Upper lobe of left lung (tissue), 6 donors: ENCODE measurements around the gene SMOC2. TPM values are rescaled to one million over a fixed set of nuclear protein-coding genes. Genes with fewer than 3 reads are reported as not detected.

Experiments
- ATAC-seq, 2 donors: fragments of 200-7000 bp; cut with Tn5 transposase; one replicate each; pipeline ENCODE4 v1.9.1; 2022; ENCODE audit warnings: mild to moderate bottlenecking in 2 of 2, moderate library complexity in 2 of 2; ENCODE audit not compliant: low FRiP score in 2 of 2
- DNase-seq, 2 donors: peaks; one replicate each; pipeline ENCODE4 v3.0.0-alpha.2; 2019 to 2020
- H3K27ac ChIP-seq, 4 donors: fragments of 200-600 bp; sonication (generic); one replicate each; pipeline ENCODE4 v1.5.1; 2016 to 2019
- H3K27me3 ChIP-seq, 4 donors: fragments of 200-600 bp; sonication (generic); one replicate each; pipeline ENCODE4 v1.5.1; 2017 to 2019
- H3K36me3 ChIP-seq, 4 donors: fragments of 200-600 bp; sonication (generic); one replicate each; pipeline ENCODE4 v1.5.1; 2016 to 2019
- H3K4me1 ChIP-seq, 4 donors: fragments of 200-600 bp; sonication (generic); one replicate each; pipeline ENCODE4 v1.5.1; 2018 to 2019
- H3K4me3 ChIP-seq, 4 donors: fragments of 200-600 bp; sonication (generic); one replicate each; pipeline ENCODE4 v1.5.1; 2017 to 2019; ENCODE audit warnings: mild to moderate bottlenecking in 2 of 4, moderate library complexity in 1 of 4
- H3K9me3 ChIP-seq, 4 donors: fragments of 200-600 bp; sonication (generic); one replicate each; pipeline ENCODE4 v1.5.1; 2018 to 2019
- EP300 ChIP-seq, 4 donors: sonication (generic); formaldehyde crosslinking; IDR thresholded peaks; one replicate each; pipeline ENCODE4 v1.5.1; 2017; ENCODE audit warnings: antibody characterized with exemption in 4 of 4, control low read depth in 2 of 4
- POLR2A ChIP-seq, 4 donors: fragments of 450-650 bp; IDR thresholded peaks; one replicate each; pipeline ENCODE4 v1.5.1; 2016 to 2017; ENCODE audit warnings: antibody characterized with exemption in 4 of 4, mild to moderate bottlenecking in 2 of 4
- POLR2AphosphoS5 ChIP-seq, 2 donors: sonication (generic); formaldehyde crosslinking; IDR thresholded peaks; one replicate each; pipeline ENCODE4 v1.5.1; 2017; ENCODE audit warnings: antibody characterized with exemption in 2 of 2
- WGBS, 2 donors: methylation state at CpG; one replicate each; pipeline ENCODE4 v1.1.5; 2017 to 2018; 5-methylcytosine and 5-hydroxymethylcytosine counted together
- total RNA-seq, 6 donors: library from RNA; depleted of rRNA in 4 of 6; stranded (reverse); fragments of >200 nt in 4 of 6; gene quantifications; one replicate each; pipeline versions ENCODE4 v1.1.0 to v1.2.1, GENCODE V29; 2016 to 2021
- TF ChIP-seq, protein P1 (sequence below), 6 experiments: fragments of 450-650 bp in 4 of 6; fragments of 200-600 bp in 2 of 6; sonication (generic) in 2 of 6; IDR thresholded peaks; one replicate each; pipeline ENCODE4 v1.5.1; 2016 to 2019; ENCODE audit warnings: antibody characterized with exemption in 6 of 6
- donor health status: DM: no; HTN: no; CAD: no; lungs with moderate emphysema.
- donor health status: DM: no; HTN: yes; CAD: no; lungs with severe emphysema.

The SMOC2 gene
- total RNA-seq, 6 donors from 2014 or later, result 1.0 to 18.9 (median 5.0) TPM

DNA sequence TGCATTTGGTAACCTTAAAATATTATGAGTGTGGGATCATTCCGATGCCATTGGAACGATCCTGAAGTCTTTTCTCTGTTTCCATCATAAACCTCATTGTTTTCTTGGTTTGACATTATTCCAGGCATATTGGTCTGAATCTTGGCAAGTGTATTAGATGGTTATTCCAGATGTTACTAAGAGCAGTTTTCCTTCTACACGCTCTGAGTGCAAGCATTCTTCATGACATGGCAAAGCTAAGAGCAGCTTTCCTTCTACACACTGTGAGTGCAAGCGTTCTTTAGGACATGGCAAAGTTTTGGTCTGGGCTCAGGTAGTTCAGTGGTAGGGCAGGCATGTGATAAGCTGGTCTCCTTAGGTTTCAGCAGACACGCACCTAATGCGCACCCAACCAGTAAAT is 53.0 kb downstream of the SMOC2 start:
- TF ChIP-seq, protein P1, sequence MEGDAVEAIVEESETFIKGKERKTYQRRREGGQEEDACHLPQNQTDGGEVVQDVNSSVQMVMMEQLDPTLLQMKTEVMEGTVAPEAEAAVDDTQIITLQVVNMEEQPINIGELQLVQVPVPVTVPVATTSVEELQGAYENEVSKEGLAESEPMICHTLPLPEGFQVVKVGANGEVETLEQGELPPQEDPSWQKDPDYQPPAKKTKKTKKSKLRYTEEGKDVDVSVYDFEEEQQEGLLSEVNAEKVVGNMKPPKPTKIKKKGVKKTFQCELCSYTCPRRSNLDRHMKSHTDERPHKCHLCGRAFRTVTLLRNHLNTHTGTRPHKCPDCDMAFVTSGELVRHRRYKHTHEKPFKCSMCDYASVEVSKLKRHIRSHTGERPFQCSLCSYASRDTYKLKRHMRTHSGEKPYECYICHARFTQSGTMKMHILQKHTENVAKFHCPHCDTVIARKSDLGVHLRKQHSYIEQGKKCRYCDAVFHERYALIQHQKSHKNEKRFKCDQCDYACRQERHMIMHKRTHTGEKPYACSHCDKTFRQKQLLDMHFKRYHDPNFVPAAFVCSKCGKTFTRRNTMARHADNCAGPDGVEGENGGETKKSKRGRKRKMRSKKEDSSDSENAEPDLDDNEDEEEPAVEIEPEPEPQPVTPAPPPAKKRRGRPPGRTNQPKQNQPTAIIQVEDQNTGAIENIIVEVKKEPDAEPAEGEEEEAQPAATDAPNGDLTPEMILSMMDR (IDR thresholded peaks at IDR 0.05), result no peak
- TF ChIP-seq EP300 (IDR thresholded peaks at IDR 0.05) (no peak), POLR2AphosphoS5 (IDR thresholded peaks at IDR 0.05) (no peak), POLR2A (IDR thresholded peaks at IDR 0.05) (no peak)
- DNase-seq, result no peak
- Histone ChIP-seq H3K36me3 (no peaks in the 10 kb centered on the region), H3K27ac (no peak overlapping the region), H3K9me3 (no peaks in the 10 kb centered on the region), H3K4me1 (no peaks in the 10 kb centered on the region), H3K27me3 (no peaks in the 10 kb centered on the region), H3K4me3 (no peak overlapping the region)
- WGBS, 2 donors, result 75 to 85% methylated on average over 6 of the region's 6 CpGs
- ATAC-seq, result no peak

- TF ChIP-seq EP300 (IDR thresholded peaks at IDR 0.05) (no peak), POLR2A (IDR thresholded peaks at IDR 0.05) (no peak), POLR2AphosphoS5 (IDR thresholded peaks at IDR 0.05) (no peak)
- TF ChIP-seq, protein P1 (IDR thresholded peaks at IDR 0.05), result no peak
- peak in 1 of 2 donors; percentile 40 for DNase-seq
- WGBS, 2 donors, result 74 to 89% methylated on average over 5 to 8 of the region's 8 CpGs
- ATAC-seq, result peak in 1 of 2 donors; percentile 21
- Histone ChIP-seq H3K4me3 (no peak overlapping the region), H3K36me3 (no peaks in the 10 kb centered on the region), H3K4me1 (no peaks in the 10 kb centered on the region), H3K27me3 (no peaks in the 10 kb centered on the region), H3K27ac (no peak overlapping the region), H3K9me3 (no peaks in the 10 kb centered on the region)
Measured at GRCh38 chr6:168494726-168495125, 53.7 kb downstream of the SMOC2 start.

GRCh38 chr6:168495133-168495532 is 54.1 kb downstream of the SMOC2 start:
- TF ChIP-seq EP300 (IDR thresholded peaks at IDR 0.05) (no peak), POLR2A (IDR thresholded peaks at IDR 0.05) (no peak), POLR2AphosphoS5 (IDR thresholded peaks at IDR 0.05) (no peak)
- TF ChIP-seq, protein P1 (IDR thresholded peaks at IDR 0.05), result no peak
- no peaks in the 10 kb centered on the region for H3K36me3 ChIP-seq
- no peak overlapping the region for H3K4me3 ChIP-seq
- no peaks in the 10 kb centered on the region for H3K27me3 ChIP-seq
- no peaks in the 10 kb centered on the region for H3K4me1 ChIP-seq
- ATAC-seq, result no peak
- no peaks in the 10 kb centered on the region for H3K9me3 ChIP-seq
- DNase-seq, result peak in 1 of 2 donors; percentile 51
- H3K27ac ChIP-seq, result no peak overlapping the region
- WGBS, 2 donors, result 89% methylated on average over 12 to 13 of the region's 13 CpGs

DNA sequence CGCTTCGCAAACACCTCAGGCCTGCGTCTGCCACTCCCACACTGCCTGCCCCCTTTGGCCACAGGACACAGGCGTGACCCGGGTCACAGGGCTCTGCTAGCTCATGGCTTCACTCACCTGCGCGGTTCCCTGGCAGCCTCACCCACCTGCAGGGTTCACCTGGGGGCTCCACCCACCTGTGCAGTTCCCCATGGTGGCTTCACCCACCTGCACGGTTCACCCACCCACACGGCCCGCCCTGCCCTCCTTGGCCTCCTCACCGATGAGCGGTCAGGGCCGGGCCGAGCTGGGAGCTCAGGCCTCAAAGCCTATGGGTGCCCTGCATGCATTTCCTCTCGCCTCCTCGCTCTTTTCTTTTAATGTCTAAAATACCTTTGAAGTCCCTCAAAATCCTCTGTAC is 54.7 kb downstream of the SMOC2 start:
- Histone ChIP-seq H3K36me3 (no peaks in the 10 kb centered on the region), H3K4me1 (no peaks in the 10 kb centered on the region), H3K27me3 (no peaks in the 10 kb centered on the region), H3K9me3 (no peaks in the 10 kb centered on the region), H3K4me3 (no peak overlapping the region), H3K27ac (no peak overlapping the region)
- WGBS, 2 donors, result 86 to 92% methylated on average over 16 of the region's 16 CpGs
- TF ChIP-seq, protein P1 (IDR thresholded peaks at IDR 0.05), result no peak
- ATAC-seq (no peak), DNase-seq (peak in 1 of 2 donors; percentile 76)

GRCh38 chr6:168496139-168496996 is 55.4 kb downstream of the SMOC2 start:
- ATAC-seq, result no peak
- no peak overlapping the region for H3K4me3 ChIP-seq
- no peaks in the 10 kb centered on the region for H3K4me1 ChIP-seq
- no peaks in the 10 kb centered on the region for H3K36me3 ChIP-seq
- H3K9me3 ChIP-seq, result no peaks in the 10 kb centered on the region
- DNase-seq, result peak in 1 of 2 donors; percentile 44
- 51 to 68% methylated on average over 24 of the region's 24 CpGs for WGBS, 2 donors
- TF ChIP-seq, protein P1 (IDR thresholded peaks at IDR 0.05), result no peak
- TF ChIP-seq POLR2A (IDR thresholded peaks at IDR 0.05), result no peak
- TF ChIP-seq POLR2AphosphoS5 (IDR thresholded peaks at IDR 0.05), result no peak
- TF ChIP-seq EP300 (IDR thresholded peaks at IDR 0.05), result no peak
- no peak overlapping the region for H3K27ac ChIP-seq
- no peaks in the 10 kb centered on the region for H3K27me3 ChIP-seq
